Psoas muscle (tissue), 8 donors: ENCODE results near the gene NUBP2. TPM values are rescaled to one million over a fixed set of nuclear protein-coding genes. Genes with fewer than 3 reads are reported as not detected.

Experiments
- ATAC-seq, 4 donors: fragments of 200-7000 bp; cut with Tn5 transposase; one replicate each; pipeline ENCODE4 v1.9.1; 2020; ENCODE audit warnings: moderate library complexity in 3 of 4, mild to moderate bottlenecking in 2 of 4
- DNase-seq, 2 donors: peaks; one replicate each; pipeline ENCODE4 v3.0.0-alpha.2; 2020
- H3K27ac ChIP-seq: fragments of 200-600 bp; one replicate; pipeline ENCODE4 v1.8.0; 2022
- H3K27me3 ChIP-seq, 3 donors: fragments of 200-600 bp in 1 of 3; one replicate each; pipeline versions ENCODE4 v1.6.1 to v1.8.0; 2013 to 2022; ENCODE audit warnings: low read length in 2 of 3, mild to moderate bottlenecking in 2 of 3, moderate library complexity in 1 of 3; ENCODE audit not compliant: insufficient read depth in 3 of 3
- H3K36me3 ChIP-seq, 2 donors: fragments of 200-600 bp in 1 of 2; one replicate each; pipeline versions ENCODE4 v1.6.1 to v1.8.0; 2013 to 2022; ENCODE audit warnings: low read depth in 1 of 2, mild to moderate bottlenecking in 1 of 2, moderate library complexity in 1 of 2; ENCODE audit not compliant: insufficient read depth in 1 of 2
- H3K4me1 ChIP-seq: fragments of 200-600 bp; one replicate; pipeline ENCODE4 v1.8.0; 2022
- H3K4me3 ChIP-seq: fragments of 200-600 bp; one replicate; pipeline ENCODE4 v1.8.0; 2022; ENCODE audit warnings: mild to moderate bottlenecking
- H3K9me3 ChIP-seq: fragments of 200-600 bp; one replicate; pipeline ENCODE4 v1.8.0; 2022
- CTCF ChIP-seq: fragments of 200-600 bp; IDR thresholded peaks from one replicate; pipeline ENCODE4 v1.8.0; 2022; ENCODE audit warnings: antibody characterized with exemption
- WGBS, 3 donors: extraction: QIAGEN DNeasy Blood & Tissue Kit; methylation state at CpG; one replicate each; pipeline versions ENCODE4 v1.1.6 to v1.1.7; 2013; 5-methylcytosine and 5-hydroxymethylcytosine counted together
- intact Hi-C, 2 donors: fragments of 100-400 bp; cut with DNase I; formaldehyde crosslinking; loops; one replicate each; pipeline versions ENCODE4 v1.11.0 to v1.14.2; 2022
- polyA plus RNA-seq, 3 donors: library from polyadenylated mRNA; stranded (reverse); fragments of 200-250 nt; gene quantifications; one replicate each; pipeline ENCODE4 v1.2.3, GENCODE V29; 2013
- total RNA-seq, 4 donors: library from RNA; stranded (reverse); fragmentation: NEBNext Ultra II Directional in 2 of 4; extraction: Animal tissue kit (Norgen Biotek cat#: 25700) in 2 of 4; gene quantifications; one replicate each; pipeline versions ENCODE4 v1.2.1 to v1.2.4, GENCODE V29; 2021 to 2023
- donor health status: healthy with polysubstance abuse.
- donor health status: DM: no; HTN: no; CAD: no; lungs with moderate emphysema.
- donor health status: Bipolar disorder and iron deficiency.
- donor health status: healthy.
- donor health status: DM: yes; HTN: yes; CAD: no.
- donor health status: DM: no; HTN: no; CAD: no.
- donor health status: DM: no; HTN: no; CAD: no.
- donor health status: DM: yes; HTN: yes; CAD: no.

The NUBP2 gene
- total and polyA plus RNA-seq, 7 donors: 34.7 to 96.0 (median 44.7) TPM

GRCh38 chr16:1831186-1832075 lies 48.7 kb downstream of the NUBP2 start:
- Histone ChIP-seq H3K27ac (no peak overlapping the region), H3K27me3 (no peaks in the 10 kb centered on the region), H3K36me3 (peaks cover 0 to 28% of the 10 kb centered on the region in 2 donors), H3K4me3 (no peak overlapping the region), H3K9me3 (no peaks in the 10 kb centered on the region), H3K4me1 (peaks cover 25% of the 10 kb centered on the region)
- intact Hi-C loops: no loop called here
- no peak for TF ChIP-seq CTCF
- 79 to 88% (median 82%) methylated on average over 19 of the region's 19 CpGs for WGBS, 3 donors
- ATAC-seq (no peak), DNase-seq (no peak)

GRCh38 chr16:1832838-1833454 lies 50.2 kb downstream of the NUBP2 start:
- Histone ChIP-seq H3K9me3 (no peaks in the 10 kb centered on the region), H3K27me3 (no peaks in the 10 kb centered on the region), H3K4me1 (peaks cover 21% of the 10 kb centered on the region), H3K27ac (no peak overlapping the region), H3K36me3 (peaks cover 0 to 28% of the 10 kb centered on the region in 2 donors), H3K4me3 (no peak overlapping the region)
- TF ChIP-seq CTCF: no peak
- intact Hi-C loops: no loop called here
- DNase-seq (no peak), ATAC-seq (no peak)
- 73 to 81% (median 75%) methylated on average over 9 of the region's 9 CpGs for WGBS, 3 donors

- H3K36me3 ChIP-seq: peaks cover 0 to 19% of the 10 kb centered on the region in 2 donors
- H3K27ac ChIP-seq: no peak overlapping the region
- no peaks in the 10 kb centered on the region for H3K27me3 ChIP-seq
- H3K4me1 ChIP-seq: peaks cover 10% of the 10 kb centered on the region
- ATAC-seq (no peak), DNase-seq (no peak)
- intact Hi-C loops: no loop called here
- no peaks in the 10 kb centered on the region for H3K9me3 ChIP-seq
- no peak for TF ChIP-seq CTCF
- WGBS, 3 donors: 86 to 88% (median 86%) methylated on average over 5 of the region's 5 CpGs
- no peak overlapping the region for H3K4me3 ChIP-seq
Measured at GRCh38 chr16:1834096-1834495, 51.3 kb downstream of the NUBP2 start.

Other genes starting within 250 kb of the NUBP2 start
- 10 to 100 TPM in 2 of 4 donors, 1 to 10 TPM in 2; 7.5 to 21.7 (median 10.2) TPM for gene TMEM204, start 249.3 kb upstream of the NUBP2 start, total RNA-seq
- 10 to 100 TPM; 11.8 to 22.3 (median 12.0) TPM for gene TMEM204, start 249.3 kb upstream of the NUBP2 start, polyA plus RNA-seq
- gene IFT140, start 170.9 kb upstream of the NUBP2 start, total RNA-seq: 1 to 10 TPM; 3.0 to 5.0 (median 4.2) TPM
- 1 to 10 TPM; 2.6 to 3.9 (median 3.0) TPM for gene IFT140, start 170.9 kb upstream of the NUBP2 start, polyA plus RNA-seq
- gene CRAMP1, start 170.6 kb upstream of the NUBP2 start, total RNA-seq: 10 to 100 TPM in 2 of 4 donors, 1 to 10 TPM in 2; 7.6 to 13.1 (median 10.5) TPM
- gene CRAMP1, start 170.6 kb upstream of the NUBP2 start, polyA plus RNA-seq: 1 to 10 TPM; 3.3 to 8.6 (median 3.8) TPM
- gene JPT2, start 104.7 kb upstream of the NUBP2 start, total RNA-seq: 10 to 100 TPM; 21.4 to 30.6 (median 25.1) TPM
- gene JPT2, start 104.7 kb upstream of the NUBP2 start, polyA plus RNA-seq: 10 to 100 TPM; 14.4 to 27.7 (median 14.6) TPM
- gene MAPK8IP3, start 76.8 kb upstream of the NUBP2 start, total RNA-seq: 10 to 100 TPM; 22.6 to 31.6 (median 24.9) TPM
- 10 to 100 TPM; 11.7 to 17.0 (median 13.4) TPM for gene MAPK8IP3, start 76.8 kb upstream of the NUBP2 start, polyA plus RNA-seq
- 10 to 100 TPM in 3 of 4 donors, 1 to 10 TPM in 1; 9.9 to 23.8 (median 13.8) TPM for gene NME3, start 11.4 kb upstream of the NUBP2 start, total RNA-seq
- 10 to 100 TPM; 18.8 to 27.1 (median 22.4) TPM for gene NME3, start 11.4 kb upstream of the NUBP2 start, polyA plus RNA-seq
- gene EME2, start 10.2 kb upstream of the NUBP2 start, total RNA-seq: 10 to 100 TPM in 1 of 4 donors, 1 to 10 TPM in 3; 4.3 to 11.3 (median 5.9) TPM
- gene EME2, start 10.2 kb upstream of the NUBP2 start, polyA plus RNA-seq: 1 to 10 TPM; 2.6 to 5.2 (median 4.5) TPM
- 10 to 100 TPM; 56.3 to 75.1 (median 71.4) TPM for gene MRPS34, start 9.8 kb upstream of the NUBP2 start, total RNA-seq
- 100 to 1,000 TPM in 2 of 3 donors, 10 to 100 TPM in 1; 85.6 to 172 (median 138) TPM for gene MRPS34, start 9.8 kb upstream of the NUBP2 start, polyA plus RNA-seq
- 10 to 100 TPM; 38.4 to 59.5 (median 49.9) TPM for gene SPSB3, start 389 bp upstream of the NUBP2 start, total RNA-seq
- gene SPSB3, start 389 bp upstream of the NUBP2 start, polyA plus RNA-seq: 100 to 1,000 TPM in 1 of 3 donors, 10 to 100 TPM in 2; 26.3 to 108 (median 78.1) TPM
- under 1 TPM in 1 of 4 donors, not detected in 3; 0.22 TPM for gene IGFALS, start 10.7 kb downstream of the NUBP2 start, total RNA-seq
- under 1 TPM; 0.12 to 0.38 (median 0.14) TPM for gene IGFALS, start 10.7 kb downstream of the NUBP2 start, polyA plus RNA-seq
- gene HAGH, start 43.9 kb downstream of the NUBP2 start, total RNA-seq: 100 to 1,000 TPM; 123 to 167 (median 157) TPM
- 100 to 1,000 TPM; 112 to 277 (median 186) TPM for gene HAGH, start 43.9 kb downstream of the NUBP2 start, polyA plus RNA-seq
- gene FAHD1, start 44.2 kb downstream of the NUBP2 start, total RNA-seq: 10 to 100 TPM; 23.2 to 28.1 (median 24.1) TPM
- gene FAHD1, start 44.2 kb downstream of the NUBP2 start, polyA plus RNA-seq: 10 to 100 TPM; 27.0 to 63.8 (median 30.2) TPM
- not detected for gene MEIOB, start 89.2 kb downstream of the NUBP2 start, total RNA-seq
- gene MEIOB, start 89.2 kb downstream of the NUBP2 start, polyA plus RNA-seq: not detected
- gene HS3ST6, start 135.5 kb downstream of the NUBP2 start, total RNA-seq: not detected
- gene HS3ST6, start 135.5 kb downstream of the NUBP2 start, polyA plus RNA-seq: not detected
- gene MSRB1, start 160.2 kb downstream of the NUBP2 start, total RNA-seq: 10 to 100 TPM; 44.2 to 65.3 (median 53.2) TPM
- gene MSRB1, start 160.2 kb downstream of the NUBP2 start, polyA plus RNA-seq: 10 to 100 TPM; 50.4 to 83.4 (median 76.1) TPM
- 100 to 1,000 TPM; 205 to 296 (median 233) TPM for gene RPL3L, start 171.7 kb downstream of the NUBP2 start, total RNA-seq
- 100 to 1,000 TPM; 116 to 315 (median 188) TPM for gene RPL3L, start 171.7 kb downstream of the NUBP2 start, polyA plus RNA-seq
- gene NDUFB10, start 176.6 kb downstream of the NUBP2 start, total RNA-seq: 100 to 1,000 TPM; 350 to 465 (median 373) TPM
- gene NDUFB10, start 176.6 kb downstream of the NUBP2 start, polyA plus RNA-seq: 100 to 1,000 TPM; 753 to 870 (median 797) TPM
- gene RPS2, start 181.9 kb downstream of the NUBP2 start, total RNA-seq: 1,000 to 10,000 TPM; 1,044 to 1,902 (median 1,426) TPM
- 1,000 to 10,000 TPM; 2,097 to 3,940 (median 2,652) TPM for gene RPS2, start 181.9 kb downstream of the NUBP2 start, polyA plus RNA-seq
- not detected for gene RNF151, start 183.9 kb downstream of the NUBP2 start, total RNA-seq
- not detected for gene RNF151, start 183.9 kb downstream of the NUBP2 start, polyA plus RNA-seq
- 10 to 100 TPM; 31.5 to 41.8 (median 40.7) TPM for gene TBL3, start 189.1 kb downstream of the NUBP2 start, total RNA-seq
- gene TBL3, start 189.1 kb downstream of the NUBP2 start, polyA plus RNA-seq: 10 to 100 TPM; 51.6 to 78.0 (median 55.8) TPM
- under 1 TPM in 1 of 4 donors, not detected in 3; 0.20 TPM for gene NOXO1, start 198.5 kb downstream of the NUBP2 start, total RNA-seq
- under 1 TPM; 0.27 to 0.77 (median 0.39) TPM for gene NOXO1, start 198.5 kb downstream of the NUBP2 start, polyA plus RNA-seq
- 10 to 100 TPM; 18.9 to 34.2 (median 28.4) TPM for gene GFER, start 201.2 kb downstream of the NUBP2 start, total RNA-seq
- 10 to 100 TPM; 40.0 to 53.2 (median 43.5) TPM for gene GFER, start 201.2 kb downstream of the NUBP2 start, polyA plus RNA-seq
- gene SYNGR3, start 207.0 kb downstream of the NUBP2 start, total RNA-seq: under 1 TPM in 3 of 4 donors, not detected in 1; 0.24 to 0.52 (median 0.25) TPM
- gene SYNGR3, start 207.0 kb downstream of the NUBP2 start, polyA plus RNA-seq: under 1 TPM; 0.24 to 0.85 (median 0.25) TPM
- 10 to 100 TPM; 27.4 to 46.6 (median 44.8) TPM for gene ZNF598, start 226.9 kb downstream of the NUBP2 start, total RNA-seq
- 10 to 100 TPM; 35.6 to 58.8 (median 51.9) TPM for gene ZNF598, start 226.9 kb downstream of the NUBP2 start, polyA plus RNA-seq
- gene NPW, start 236.8 kb downstream of the NUBP2 start, total RNA-seq: under 1 TPM in 1 of 4 donors, not detected in 3; 0.66 TPM
- gene NPW, start 236.8 kb downstream of the NUBP2 start, polyA plus RNA-seq: under 1 TPM in 2 of 3 donors, not detected in 1; 0.14 to 0.43 TPM
- 100 to 1,000 TPM in 1 of 4 donors, 10 to 100 TPM in 3; 61.6 to 156 (median 90.4) TPM for gene NHERF2, start 243.9 kb downstream of the NUBP2 start, total RNA-seq
- 10 to 100 TPM; 76.4 to 90.8 (median 86.2) TPM for gene NHERF2, start 243.9 kb downstream of the NUBP2 start, polyA plus RNA-seq